T-helper 2 cell treated with Interferon-gamma antibody and Interleukin-4, amounts not matched to agents 100 ng/mL and 5 ng/mL, for 36 hours (primary cell): ENCODE data around the gene FOXP1. TPM values are rescaled to one million over a fixed set of nuclear protein-coding genes. Genes with fewer than 3 reads are reported as not detected.

Experiments
- intact Hi-C: fragments of 100-400 bp; cut with micrococcal nuclease; formaldehyde crosslinking; loops from one replicate; pipeline ENCODE4 v1.15.1; 2023
- total RNA-seq: library from RNA; stranded (reverse); gene quantifications from 2 replicates; pipeline ENCODE4 v1.2.3, GENCODE V29; 2022

Gene FOXP1
- total RNA-seq, 1 donor from 2014 or later, result 113 TPM

DNA sequence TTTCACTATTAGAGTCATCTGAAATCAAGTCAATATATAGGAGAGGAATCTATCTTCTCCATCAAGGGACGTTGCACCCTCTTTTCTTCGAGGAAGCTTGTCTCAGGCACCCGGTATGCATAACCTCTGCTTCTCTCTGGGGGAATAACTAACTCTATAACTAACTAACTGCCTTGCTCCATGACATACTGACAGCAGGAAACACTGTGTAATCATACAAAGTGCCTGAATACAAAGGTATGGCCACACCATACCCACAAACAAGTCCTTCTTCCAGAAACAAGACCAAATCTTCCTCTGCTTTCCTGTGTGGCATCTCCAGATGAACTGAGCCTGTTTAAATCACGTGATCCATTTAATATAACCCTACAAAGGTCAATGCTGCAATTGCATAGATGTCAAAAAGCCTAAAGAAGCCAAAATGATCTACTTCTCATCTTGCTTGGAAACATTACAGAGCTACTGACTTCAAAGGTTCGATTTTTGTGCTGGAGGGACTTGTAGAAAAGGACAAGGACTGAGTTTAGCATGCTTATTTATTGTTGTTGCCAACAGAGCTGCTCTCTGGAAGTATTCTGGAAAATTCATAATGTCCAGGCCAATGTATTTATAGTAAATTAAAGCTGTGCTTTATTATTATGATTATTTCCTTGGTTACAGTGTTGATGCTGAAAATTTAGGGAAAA, 380.5 kb downstream of the FOXP1 start:
- intact Hi-C loops, result no loop called here

DNA sequence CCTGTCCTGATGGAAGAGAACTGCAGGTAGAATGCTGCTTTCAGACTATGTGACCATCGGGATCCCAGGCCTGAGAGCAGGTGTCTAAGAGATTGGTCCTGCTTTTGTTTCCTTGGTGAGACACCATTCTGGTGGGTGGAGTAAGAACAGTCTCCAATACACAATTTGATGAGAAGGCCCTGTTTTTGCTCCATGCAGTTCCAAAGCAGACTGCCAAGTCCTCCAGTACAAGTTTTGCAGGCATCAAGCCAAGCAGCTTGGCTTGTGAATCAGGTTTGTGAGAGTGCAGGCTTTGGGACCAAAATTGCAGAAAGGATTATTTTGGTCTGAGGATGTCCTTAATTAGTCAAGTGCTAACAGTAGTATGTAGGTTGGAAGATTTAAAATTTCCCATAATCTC, 381.6 kb downstream of the FOXP1 start:
- intact Hi-C loops, result no loop called here

DNA sequence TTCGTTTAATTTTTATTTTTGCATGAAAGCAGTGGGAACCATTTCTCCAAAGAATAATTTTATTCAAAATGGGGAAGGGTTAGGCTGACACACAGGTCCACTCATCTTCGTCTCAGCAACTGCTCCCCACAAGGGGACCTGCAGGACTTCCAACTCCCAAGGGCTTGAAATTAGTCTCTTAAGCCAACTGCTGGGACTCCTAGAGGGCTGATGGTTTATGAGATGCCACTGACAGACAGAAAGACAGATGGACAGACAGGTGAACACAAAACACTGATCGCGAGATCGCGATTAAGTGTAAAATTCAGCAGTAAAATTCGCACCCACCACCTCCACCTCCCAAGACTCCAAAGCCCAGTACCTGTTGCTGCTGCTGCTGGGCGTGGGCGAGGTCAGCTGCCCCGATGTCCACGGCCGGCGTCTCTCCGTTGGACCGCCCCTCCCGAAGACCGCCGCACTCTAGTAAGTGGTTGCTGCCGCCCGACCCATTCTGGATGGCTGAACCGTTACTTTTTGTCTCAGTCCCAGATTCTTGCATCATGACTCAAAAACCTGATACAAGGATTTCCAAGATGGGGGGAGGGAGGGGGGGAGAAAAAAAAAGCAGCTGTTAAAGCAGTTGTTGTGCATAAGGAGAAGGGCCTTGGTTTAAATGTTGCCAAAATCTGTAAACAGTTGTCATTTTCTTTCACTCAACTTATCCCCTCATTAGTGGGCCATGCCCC, 385.5 kb downstream of the FOXP1 start:
- intact Hi-C loops, result no loop called here

DNA sequence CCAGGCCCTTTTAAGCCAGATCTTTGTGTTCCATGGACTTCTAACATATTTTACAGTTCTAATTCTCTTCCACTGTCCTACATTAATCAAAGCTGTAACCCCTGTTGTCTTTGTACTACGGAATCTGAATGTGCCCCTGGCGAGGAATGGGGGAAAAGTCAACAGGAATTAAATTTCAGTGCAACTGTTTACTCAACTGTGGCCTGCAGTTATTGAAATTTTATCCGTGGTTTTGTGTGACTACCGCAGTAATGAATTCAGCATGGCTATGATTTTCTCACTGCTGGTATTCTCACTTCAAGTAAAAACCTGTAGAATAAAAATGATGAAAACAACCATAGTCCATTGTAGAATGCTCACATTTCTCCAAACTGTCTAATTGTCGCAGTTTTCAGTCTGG, 388.0 kb downstream of the FOXP1 start:
- intact Hi-C loops, result no loop called here

DNA sequence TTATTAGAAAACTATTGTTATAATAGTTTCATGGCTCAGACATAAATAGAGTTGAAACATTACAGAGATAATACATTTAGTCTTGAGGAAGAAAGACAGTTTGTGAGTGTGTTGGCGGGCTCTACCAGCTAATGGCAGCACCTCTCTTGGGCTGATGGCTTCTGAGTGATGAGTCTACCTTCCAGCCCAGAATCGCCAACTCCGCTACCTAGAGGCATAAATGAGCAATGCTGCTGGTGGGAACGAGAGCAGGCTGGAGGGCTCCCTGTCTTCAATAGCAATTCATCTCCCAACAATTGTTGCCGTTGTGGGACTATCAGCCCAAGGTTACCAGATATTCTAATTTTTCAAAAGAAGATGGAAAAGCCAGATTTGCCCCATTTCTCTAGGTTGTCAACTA, 388.7 kb downstream of the FOXP1 start:
- intact Hi-C loops, result loop anchor here (5.0 kb wide), 1 partner anchor 33 kb away; no protein-coding TSS in a partner anchor

DNA sequence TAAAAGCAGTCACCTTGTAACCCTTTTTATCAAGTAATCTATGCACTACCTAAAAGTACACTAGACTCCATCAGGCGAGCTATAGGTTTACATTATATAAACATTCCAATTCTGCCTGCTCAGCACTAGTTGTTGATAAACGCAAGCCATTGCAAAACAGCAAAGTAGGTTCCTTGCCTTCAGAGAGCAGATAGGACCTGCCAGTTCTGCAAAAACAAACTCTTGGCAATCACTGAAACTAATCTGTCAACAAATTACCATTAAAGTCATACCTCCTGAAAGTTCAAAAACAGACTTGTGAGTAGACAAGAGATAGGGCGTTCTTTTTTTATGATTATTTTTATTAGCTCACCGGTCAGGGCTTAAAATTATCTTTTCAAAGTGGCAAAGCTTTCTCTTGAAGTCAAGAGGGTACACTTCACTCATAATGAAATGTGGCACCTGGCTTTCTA, 392.5 kb downstream of the FOXP1 start:
- intact Hi-C loops, result loop anchor here (5.0 kb wide), 1 partner anchor 36 kb away; no protein-coding TSS in a partner anchor

DNA sequence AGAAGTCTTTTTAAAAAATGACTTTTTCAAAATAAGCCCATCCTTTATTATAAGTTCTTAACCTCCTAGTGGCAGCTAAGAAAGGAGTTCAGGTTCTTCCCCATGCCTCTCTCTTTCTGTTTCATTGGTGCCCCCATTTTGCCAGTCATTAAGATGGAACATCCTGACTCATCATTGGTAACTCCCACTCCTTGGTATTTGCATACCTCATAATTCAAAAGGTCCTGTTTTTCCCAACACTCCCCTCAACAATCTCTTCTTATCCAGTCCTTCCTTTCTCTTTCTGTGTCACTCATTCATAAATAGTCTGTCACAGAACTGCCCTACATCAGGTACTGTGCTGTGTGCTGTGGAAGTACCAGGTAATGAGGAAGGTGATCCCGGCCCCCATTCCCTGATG, 394.0 kb downstream of the FOXP1 start:
- intact Hi-C loops, result no loop called here

DNA sequence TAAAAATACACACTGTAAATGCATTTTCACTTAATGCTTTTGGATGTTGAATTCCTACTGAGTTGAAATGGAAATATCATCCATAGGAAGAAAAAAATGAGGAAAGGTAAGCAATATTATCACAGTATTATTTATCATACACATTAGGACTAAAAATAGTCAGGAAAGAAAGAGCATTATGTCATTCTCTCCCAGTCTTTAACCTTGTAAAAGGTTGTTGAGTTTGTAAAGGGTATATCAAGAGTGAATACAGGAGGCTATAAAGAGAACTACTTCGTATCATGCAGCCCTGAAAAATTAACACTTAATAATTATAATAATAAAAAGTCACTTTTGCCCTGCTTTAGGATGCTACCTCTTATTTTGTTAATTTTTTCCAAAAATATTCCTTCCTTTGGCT, 395.8 kb downstream of the FOXP1 start:
- intact Hi-C loops, result no loop called here

DNA sequence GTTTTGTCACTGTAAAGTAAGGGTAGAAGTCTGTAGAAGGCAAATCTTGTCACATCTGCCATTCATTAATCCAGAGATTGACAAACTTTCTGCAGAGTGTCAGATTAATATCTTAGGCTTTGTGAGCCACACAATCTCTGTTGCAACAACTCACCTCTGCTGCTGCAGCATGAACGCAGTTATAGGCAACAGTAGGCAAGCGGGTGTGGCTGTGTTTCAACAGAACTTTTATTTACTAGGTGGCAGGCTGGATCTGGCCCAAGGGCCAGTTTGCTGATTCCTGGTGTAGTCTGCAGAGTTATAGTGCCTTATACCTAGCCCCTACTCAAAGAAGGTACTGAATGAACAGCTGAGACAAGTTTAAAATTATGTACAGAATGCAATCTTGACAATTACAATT, 396.7 kb downstream of the FOXP1 start:
- intact Hi-C loops, result no loop called here

DNA sequence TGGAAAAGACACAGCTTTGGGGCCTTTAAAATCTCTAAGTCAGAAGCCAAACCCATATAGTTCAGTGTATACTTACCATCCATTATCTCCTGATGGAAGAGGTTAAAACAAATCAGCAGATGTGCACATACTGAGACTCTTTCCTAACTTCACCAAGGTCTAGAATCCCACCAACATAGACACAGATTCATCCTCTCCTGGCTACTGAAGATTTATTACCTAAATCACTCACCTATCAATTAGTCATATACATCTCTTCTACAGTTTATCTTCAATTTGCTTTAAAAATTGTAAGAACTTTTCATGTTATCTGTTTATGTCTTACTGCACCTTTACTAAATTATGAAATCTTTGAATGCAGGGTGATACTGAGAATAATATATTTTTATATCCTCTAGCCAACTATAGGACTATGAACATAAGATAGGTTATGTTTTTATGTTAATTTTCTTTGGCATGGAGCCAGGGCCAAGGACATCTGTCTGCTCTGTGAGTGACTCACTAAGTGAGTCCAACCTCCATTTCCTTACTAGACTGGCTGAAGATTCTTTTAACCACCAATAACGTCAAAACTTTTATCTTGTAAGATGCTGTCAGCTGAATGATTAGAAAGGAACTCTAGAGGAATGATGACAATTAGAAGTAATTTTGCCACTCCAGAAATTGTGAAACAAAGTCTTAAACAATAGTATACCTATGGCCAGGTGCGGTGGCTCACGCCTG, 397.6 kb downstream of the FOXP1 start:
- intact Hi-C loops, result no loop called here

DNA sequence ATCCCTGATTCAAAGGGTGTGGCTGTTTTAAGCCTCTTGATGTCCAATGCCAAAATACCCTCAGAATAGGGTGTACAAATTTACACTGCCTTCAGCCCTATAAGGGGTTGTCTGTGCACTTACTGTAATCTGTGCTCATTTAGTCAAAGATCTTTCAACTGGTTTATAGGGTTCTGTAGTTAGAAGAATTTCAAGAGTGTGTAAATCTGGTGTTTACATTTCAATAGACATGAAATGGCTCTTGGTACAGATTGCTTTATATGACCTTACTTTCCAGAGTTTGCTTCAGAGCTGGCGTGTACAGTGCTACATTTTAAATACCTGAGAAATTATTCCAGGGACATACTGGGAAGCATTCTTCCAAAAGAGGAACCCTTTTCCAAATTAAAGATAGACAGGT, 399.3 kb downstream of the FOXP1 start:
- intact Hi-C loops, result no loop called here

DNA sequence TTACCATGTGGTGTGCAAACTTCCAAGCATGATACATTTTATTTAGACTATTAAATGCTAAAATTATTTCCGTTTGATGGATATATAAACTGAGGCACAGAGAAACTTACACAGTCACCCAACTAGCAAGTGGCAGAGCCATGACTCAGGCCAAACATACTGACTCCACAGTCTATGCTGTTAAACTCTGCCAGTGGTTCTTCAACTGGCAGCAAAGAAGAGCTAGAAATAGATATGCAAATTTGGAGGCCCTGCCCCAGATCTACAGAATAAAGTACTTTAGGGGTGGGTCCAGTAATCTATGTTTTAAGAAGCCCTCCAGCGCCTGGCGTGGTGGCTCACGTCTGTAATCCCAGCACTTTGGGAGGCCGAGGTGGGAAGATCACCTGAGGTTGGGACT, 400.0 kb downstream of the FOXP1 start:
- intact Hi-C loops, result no loop called here

DNA sequence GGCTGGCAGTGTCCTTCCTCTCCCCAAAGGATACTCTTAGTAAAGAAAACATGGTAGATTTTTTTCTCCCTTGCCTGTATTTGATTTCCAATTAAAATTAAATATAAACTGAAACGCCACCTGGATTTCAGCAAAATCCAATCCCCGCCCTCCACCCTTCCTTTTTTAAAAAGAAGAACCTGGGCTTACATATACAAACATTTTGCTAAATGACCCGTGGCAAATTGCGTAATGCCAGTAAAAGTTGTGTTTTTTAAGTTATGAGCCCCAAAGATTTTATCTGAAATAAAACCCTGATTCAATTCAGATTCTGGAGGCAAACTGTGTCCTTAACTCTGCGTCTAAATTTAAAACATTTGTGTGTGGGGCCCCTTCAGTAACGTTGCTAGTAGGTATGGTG, 403.0 kb downstream of the FOXP1 start:
- intact Hi-C loops, result no loop called here

DNA sequence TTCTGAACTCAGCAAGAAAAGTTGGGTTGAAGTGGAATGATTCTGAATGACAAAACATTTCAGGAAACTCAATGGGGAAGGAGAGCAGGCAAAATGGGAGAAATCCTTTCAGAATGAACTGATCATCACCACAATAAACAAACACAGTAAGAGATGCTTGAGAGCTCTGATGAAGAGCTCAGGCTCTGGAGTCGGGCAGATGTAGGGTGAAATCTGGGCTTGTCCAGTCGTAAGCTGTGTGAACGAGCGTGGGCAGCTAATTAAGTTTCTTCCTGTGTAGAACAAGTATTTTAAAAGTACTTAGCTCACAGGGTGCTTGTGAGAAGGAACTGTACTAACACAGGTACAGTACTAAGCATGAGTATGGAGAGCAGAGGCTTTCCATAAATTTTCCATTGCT, 406.2 kb downstream of the FOXP1 start:
- intact Hi-C loops, result no loop called here

DNA sequence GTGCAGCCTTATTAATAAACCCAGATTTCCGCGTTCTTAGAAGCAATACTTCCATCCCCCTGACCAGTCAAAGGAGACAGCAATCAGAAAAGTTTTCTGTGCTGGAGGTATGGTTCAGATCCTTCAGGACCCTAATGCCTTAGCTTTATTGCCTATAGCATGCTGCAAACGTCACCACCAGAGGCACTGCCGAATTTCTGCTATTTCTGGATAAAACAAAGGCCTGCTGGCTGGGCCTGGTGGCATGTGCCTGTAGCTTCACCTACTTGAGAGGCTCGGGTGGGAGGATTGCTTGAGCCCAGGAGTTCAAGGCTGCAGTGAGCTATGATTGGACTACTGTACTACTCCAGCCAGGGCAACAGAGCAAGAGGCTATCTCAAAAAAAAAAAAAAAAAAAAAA, 407.2 kb downstream of the FOXP1 start:
- intact Hi-C loops, result no loop called here

DNA sequence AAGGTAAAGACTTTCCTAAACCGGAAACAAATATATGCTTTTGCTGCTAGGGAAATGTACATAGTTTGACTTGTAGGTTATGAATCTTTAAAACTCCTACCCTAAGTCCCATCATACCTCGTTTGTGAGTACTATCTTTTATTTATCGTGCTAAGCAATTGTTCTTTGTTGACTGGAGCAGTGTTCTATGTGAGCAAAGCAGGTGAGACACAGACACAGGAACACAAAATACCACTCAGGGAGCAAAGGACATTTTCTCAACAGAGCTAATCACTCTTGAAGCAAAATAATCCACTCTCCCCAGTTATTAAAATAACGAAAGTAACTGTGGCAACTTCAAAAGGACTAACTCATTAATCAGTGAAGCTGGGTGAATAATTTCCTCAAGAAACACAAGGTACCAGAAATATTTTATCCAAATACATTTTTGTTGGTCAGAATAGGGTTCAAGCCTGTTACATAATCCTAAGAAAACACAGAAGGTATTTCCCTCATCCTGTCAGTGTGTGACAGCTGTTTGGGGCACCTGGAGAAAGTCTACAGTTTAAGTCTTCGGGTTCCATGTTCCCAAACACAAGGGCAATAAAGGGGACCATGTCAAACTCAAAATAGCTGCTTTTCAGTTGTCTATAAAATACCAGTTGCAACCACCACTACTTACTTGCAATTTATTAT, 407.7 kb downstream of the FOXP1 start:
- intact Hi-C loops, result no loop called here

DNA sequence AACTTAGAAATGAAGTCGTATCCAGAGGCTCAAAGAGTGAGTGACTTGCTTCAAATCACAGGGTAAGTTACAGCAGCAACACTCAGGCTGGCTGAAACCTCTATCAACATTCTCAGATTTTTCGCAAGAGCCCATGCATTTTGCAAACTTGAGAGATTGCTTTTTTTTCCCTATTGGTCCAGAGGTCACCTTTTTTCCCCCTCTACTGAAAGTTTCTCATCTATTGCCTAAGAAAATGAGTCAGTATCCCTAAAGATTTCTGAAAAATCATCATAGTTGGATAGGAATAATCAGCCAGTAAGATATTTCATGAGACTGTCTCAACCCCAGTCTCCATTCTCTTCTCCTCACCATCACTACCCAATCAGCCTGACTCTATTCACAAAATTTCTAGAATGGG, 410.6 kb downstream of the FOXP1 start:
- intact Hi-C loops, result no loop called here

DNA sequence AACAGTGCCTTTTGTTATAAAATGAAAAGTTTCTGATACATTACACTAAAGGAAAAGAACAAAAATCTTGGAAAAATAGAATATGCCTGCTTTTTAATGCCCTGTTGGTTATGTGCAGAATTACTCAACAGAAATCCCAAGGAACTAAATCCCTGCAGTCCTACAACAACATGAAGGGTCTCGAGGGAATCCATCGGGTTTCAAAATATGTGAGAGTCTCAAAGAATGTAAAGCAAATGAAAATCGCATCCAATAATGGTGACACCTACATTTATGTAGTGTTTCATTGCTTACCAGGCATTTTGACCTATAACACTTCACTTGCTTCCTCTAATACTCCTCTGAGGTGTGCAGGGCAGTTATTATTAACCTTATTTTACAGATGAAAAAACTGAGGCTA, 411.3 kb downstream of the FOXP1 start:
- intact Hi-C loops, result no loop called here

DNA sequence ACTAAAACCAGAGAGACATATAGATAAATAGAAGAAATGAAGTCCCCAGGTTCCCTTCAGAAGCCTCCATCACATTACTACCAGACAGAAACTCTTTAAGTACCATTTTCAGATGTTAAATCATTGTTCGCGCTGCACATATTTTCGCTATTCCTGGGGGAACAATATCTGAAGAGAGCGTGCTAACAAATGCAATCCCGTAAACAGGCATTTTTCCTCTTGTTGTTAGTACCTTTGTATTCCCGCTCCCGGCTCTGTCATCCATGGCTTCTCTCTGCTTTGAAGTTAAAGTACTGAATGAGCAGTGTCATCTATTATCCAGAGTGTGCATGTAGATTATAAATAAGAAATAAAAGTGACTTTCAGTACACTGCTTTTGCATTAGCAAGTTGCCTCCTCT, 412.3 kb downstream of the FOXP1 start:
- intact Hi-C loops, result no loop called here

DNA sequence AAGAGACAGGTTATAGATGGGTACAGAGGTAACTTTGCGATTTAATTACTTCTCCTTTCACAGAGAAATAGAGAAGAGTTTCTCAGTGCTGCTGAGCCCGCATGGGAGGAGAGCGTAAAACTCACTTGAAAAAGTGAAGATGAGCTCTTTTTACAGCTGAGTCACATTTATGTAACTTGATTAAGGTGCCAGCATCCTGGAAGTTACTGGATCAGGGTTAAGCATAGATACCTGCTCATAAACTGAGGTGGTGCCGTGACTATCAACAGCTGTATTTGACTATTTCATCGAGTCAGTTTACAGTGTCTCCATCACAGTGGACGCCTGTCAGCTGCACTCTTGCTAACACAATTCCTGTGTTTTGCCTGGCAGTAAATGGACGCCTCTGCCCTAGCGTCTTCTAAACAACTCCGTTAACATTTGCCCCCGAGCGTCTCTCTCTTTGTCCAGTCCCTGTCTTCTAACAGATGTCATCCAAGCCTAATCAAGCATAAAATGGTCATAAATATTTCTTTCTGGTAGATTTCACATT, 414.6 kb downstream of the FOXP1 start:
- intact Hi-C loops, result no loop called here

DNA sequence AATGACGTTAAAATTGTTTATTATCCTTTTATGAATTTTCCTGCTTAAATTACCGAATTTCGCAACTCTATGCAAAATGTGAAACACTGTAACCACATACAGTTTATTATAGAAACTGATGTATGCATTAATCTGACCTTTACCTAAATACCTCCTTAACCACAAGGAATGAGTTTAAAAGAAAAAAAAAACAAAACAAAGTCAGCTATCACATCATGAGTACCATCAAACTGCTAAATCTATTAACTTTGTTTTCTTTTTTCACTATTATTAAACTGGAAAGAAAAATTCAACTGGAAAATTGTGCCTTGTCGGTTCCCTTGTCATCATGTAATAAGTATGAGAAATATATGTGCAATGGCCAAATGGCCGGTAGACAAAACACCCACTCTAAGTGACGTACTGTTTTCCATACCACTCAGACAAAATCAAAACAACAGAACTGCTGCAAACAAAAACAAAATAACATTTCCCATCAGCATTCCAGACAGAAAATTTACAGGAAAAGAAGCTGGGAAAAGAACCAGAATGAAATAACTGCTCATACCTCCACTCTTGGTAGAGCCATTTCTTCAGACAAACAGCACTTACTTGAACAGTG, 415.3 kb downstream of the FOXP1 start:
- intact Hi-C loops, result no loop called here
